Sigmoid colon (tissue), 7 donors: ENCODE results near the gene SPOPL. TPM values are rescaled to one million over a fixed set of nuclear protein-coding genes. Genes with fewer than 3 reads are reported as not detected.
"Not testable (repeated sequence)": the region's sequence is repeated elsewhere in the genome, so short reads cannot be mapped to it uniquely, and the experiment has no call there.

ENCODE experiments used
- DNase-seq: peaks from one replicate; pipeline ENCODE4 v3.0.0-alpha.2; 2019
- H3K27ac ChIP-seq, 4 donors: fragments of 200-600 bp; sonication (generic); one replicate each; pipeline ENCODE4 v1.5.1; 2016 to 2019; ENCODE audit warnings: mild to moderate bottlenecking in 1 of 4
- H3K27me3 ChIP-seq, 3 donors: fragments of 200-600 bp; sonication (generic); one replicate each; pipeline ENCODE4 v1.5.1; 2019; ENCODE audit warnings: mild to moderate bottlenecking in 1 of 3
- H3K36me3 ChIP-seq, 4 donors: fragments of 200-600 bp; sonication (generic); one replicate each; pipeline ENCODE4 v1.5.1; 2016 to 2019
- H3K4me1 ChIP-seq, 4 donors: fragments of 200-600 bp; sonication (generic); one replicate each; pipeline ENCODE4 v1.5.1; 2017 to 2019
- H3K4me3 ChIP-seq, 4 donors: fragments of 200-600 bp; sonication (generic); one replicate each; pipeline ENCODE4 v1.5.1; 2017 to 2019; ENCODE audit warnings: mild to moderate bottlenecking in 2 of 4, moderate library complexity in 1 of 4
- H3K9me3 ChIP-seq, 4 donors: fragments of 200-600 bp in 3 of 4; sonication (generic) in 3 of 4; one replicate each; pipeline versions ENCODE4 v1.5.1 to v1.6.1; 2013 to 2019
- EP300 ChIP-seq, 4 donors: sonication (generic); formaldehyde crosslinking; IDR thresholded peaks; one replicate each; pipeline ENCODE4 v1.6.1; 2017; ENCODE audit warnings: antibody characterized with exemption in 4 of 4
- POLR2A ChIP-seq, 2 donors: fragments of 450-650 bp; IDR thresholded peaks; one replicate each; pipeline ENCODE4 v1.6.1; 2016; ENCODE audit warnings: antibody characterized with exemption in 2 of 2, mild to moderate bottlenecking in 2 of 2, moderate library complexity in 2 of 2
- POLR2AphosphoS5 ChIP-seq, 4 donors: sonication (generic); formaldehyde crosslinking; IDR thresholded peaks; one replicate each; pipeline ENCODE4 v1.6.1; 2017; ENCODE audit warnings: antibody characterized with exemption in 4 of 4
- WGBS, 2 donors: extraction: QIAGEN DNeasy Blood & Tissue Kit; methylation state at CpG; one replicate each; pipeline ENCODE4 v1.1.7; 2013; 5-methylcytosine and 5-hydroxymethylcytosine counted together
- intact Hi-C: fragments of 100-400 bp; cut with DNase I; formaldehyde crosslinking; loops from one replicate; pipeline ENCODE4 v1.15.1; 2023
- polyA plus RNA-seq, 3 donors: library from polyadenylated mRNA; stranded (reverse); fragments of 200-250 nt; gene quantifications; one replicate each; pipeline ENCODE4 v1.2.3, GENCODE V29; 2013
- total RNA-seq, 4 donors: library from RNA; depleted of rRNA; stranded (reverse); fragments of >200 nt; gene quantifications; one replicate each; pipeline ENCODE4 v1.1.0, GENCODE V29; 2016
- TF ChIP-seq, protein P1 (sequence below), 4 experiments: fragments of 450-650 bp in 3 of 4; fragments of 200-600 bp in 1 of 4; IDR thresholded peaks; one replicate each; pipeline ENCODE4 v1.5.1; 2016 to 2019; ENCODE audit warnings: antibody characterized with exemption in 4 of 4, mild to moderate bottlenecking in 3 of 4, moderate library complexity in 2 of 4
- donor health status: healthy with polysubstance abuse.
- donor health status: Bipolar disorder and iron deficiency.
- donor health status: healthy.

Gene SPOPL
- total and polyA plus RNA-seq, 7 donors = 8.6 to 43.3 (median 29.1) TPM

DNA sequence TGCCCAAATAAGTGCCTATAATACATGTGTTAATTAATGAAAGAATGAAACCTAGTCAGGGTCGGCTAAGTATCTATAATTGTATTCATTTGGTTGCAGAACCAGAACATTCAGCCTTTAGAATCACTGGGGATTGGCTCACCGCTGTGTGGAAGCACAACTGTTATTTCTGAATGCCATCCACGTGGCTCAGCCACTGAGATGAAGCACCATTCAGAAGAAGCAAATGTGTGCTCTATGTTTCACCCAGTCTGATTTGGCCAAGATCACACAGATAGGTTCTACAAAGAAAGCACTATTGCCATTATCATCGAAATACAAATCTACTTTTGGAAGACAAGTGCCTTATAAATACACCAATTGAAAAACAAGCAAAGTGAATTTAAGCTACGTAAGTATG is 30.6 kb upstream of the SPOPL start:
- 92 to 94% methylated on average over 5 of the region's 5 CpGs for WGBS, 2 donors
- no peak overlapping the region for H3K4me3 ChIP-seq
- no peak for DNase-seq
- no peaks in the 10 kb centered on the region for H3K9me3 ChIP-seq
- no peak overlapping the region for H3K27ac ChIP-seq
- no peaks in the 10 kb centered on the region for H3K27me3 ChIP-seq
- H3K36me3 ChIP-seq = no peaks in the 10 kb centered on the region
- TF ChIP-seq POLR2A (IDR thresholded peaks at IDR 0.05) (no peak), EP300 (IDR thresholded peaks at IDR 0.05) (no peak), POLR2AphosphoS5 (IDR thresholded peaks at IDR 0.05) (no peak)
- TF ChIP-seq, protein P1, sequence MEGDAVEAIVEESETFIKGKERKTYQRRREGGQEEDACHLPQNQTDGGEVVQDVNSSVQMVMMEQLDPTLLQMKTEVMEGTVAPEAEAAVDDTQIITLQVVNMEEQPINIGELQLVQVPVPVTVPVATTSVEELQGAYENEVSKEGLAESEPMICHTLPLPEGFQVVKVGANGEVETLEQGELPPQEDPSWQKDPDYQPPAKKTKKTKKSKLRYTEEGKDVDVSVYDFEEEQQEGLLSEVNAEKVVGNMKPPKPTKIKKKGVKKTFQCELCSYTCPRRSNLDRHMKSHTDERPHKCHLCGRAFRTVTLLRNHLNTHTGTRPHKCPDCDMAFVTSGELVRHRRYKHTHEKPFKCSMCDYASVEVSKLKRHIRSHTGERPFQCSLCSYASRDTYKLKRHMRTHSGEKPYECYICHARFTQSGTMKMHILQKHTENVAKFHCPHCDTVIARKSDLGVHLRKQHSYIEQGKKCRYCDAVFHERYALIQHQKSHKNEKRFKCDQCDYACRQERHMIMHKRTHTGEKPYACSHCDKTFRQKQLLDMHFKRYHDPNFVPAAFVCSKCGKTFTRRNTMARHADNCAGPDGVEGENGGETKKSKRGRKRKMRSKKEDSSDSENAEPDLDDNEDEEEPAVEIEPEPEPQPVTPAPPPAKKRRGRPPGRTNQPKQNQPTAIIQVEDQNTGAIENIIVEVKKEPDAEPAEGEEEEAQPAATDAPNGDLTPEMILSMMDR (IDR thresholded peaks at IDR 0.05) = no peak
- H3K4me1 ChIP-seq = no peaks in the 10 kb centered on the region
- intact Hi-C loops = no loop called here

DNA sequence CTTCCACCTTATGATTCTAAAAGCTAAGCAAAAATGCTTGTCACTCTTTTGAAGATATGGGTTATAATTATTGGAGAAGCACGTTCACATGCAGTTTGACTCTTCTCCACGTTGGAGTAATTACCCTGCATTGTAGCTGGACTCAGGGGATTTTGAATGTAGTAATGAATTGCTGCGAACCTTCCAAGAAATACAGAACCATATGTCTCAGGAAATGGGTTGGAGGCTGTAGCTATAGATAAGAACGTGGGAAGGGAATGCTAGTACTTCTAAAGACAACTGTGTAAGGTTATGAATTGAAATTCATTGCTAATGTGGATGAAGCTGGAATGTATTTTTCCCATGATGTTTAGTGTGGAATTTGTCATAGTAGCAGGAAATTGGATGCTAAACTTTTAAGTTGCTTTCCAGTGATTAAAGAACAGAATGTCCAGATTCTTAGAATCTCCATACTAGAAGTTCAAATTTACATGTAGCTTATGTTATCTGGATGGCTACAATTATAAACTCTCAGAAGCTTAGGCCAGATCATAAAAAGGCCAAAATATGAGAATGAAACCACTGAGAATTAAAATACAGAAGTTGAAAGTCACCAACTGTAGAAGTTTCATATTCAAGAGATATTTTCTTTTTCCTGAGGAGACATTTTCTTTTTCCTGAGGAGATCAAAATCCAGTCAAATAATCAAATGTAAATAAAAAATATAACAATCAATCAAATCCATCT is 27.3 kb upstream of the SPOPL start:
- intact Hi-C loops = no loop called here
- H3K27me3 ChIP-seq = no peaks in the 10 kb centered on the region
- no peaks in the 10 kb centered on the region for H3K9me3 ChIP-seq
- no peak for DNase-seq
- WGBS, 2 donors = 64 to 81% methylated on average over 4 of the region's 4 CpGs
- no peaks in the 10 kb centered on the region for H3K36me3 ChIP-seq
- TF ChIP-seq POLR2AphosphoS5 (IDR thresholded peaks at IDR 0.05) (no peak), POLR2A (IDR thresholded peaks at IDR 0.05) (no peak), EP300 (IDR thresholded peaks at IDR 0.05) (no peak)
- TF ChIP-seq, protein P1 (IDR thresholded peaks at IDR 0.05) = no peak
- no peaks in the 10 kb centered on the region for H3K4me1 ChIP-seq
- no peak overlapping the region for H3K4me3 ChIP-seq
- no peak overlapping the region for H3K27ac ChIP-seq

GRCh38 chr2:138475277-138475776 is 26.2 kb upstream of the SPOPL start:
- TF ChIP-seq EP300 (IDR thresholded peaks at IDR 0.05) = no peak
- TF ChIP-seq POLR2A (IDR thresholded peaks at IDR 0.05) = no peak
- TF ChIP-seq, protein P1 (IDR thresholded peaks at IDR 0.05) = no peak
- no peak for TF ChIP-seq POLR2AphosphoS5 (IDR thresholded peaks at IDR 0.05)
- Histone ChIP-seq H3K9me3 (no peaks in the 10 kb centered on the region), H3K4me1 (no peaks in the 10 kb centered on the region), H3K4me3 (no peak overlapping the region), H3K27me3 (no peaks in the 10 kb centered on the region), H3K36me3 (no peaks in the 10 kb centered on the region), H3K27ac (no peak overlapping the region)
- intact Hi-C loops = no loop called here
- WGBS, 2 donors = 38 to 57% methylated on average over 4 of the region's 4 CpGs
- DNase-seq = no peak

DNA sequence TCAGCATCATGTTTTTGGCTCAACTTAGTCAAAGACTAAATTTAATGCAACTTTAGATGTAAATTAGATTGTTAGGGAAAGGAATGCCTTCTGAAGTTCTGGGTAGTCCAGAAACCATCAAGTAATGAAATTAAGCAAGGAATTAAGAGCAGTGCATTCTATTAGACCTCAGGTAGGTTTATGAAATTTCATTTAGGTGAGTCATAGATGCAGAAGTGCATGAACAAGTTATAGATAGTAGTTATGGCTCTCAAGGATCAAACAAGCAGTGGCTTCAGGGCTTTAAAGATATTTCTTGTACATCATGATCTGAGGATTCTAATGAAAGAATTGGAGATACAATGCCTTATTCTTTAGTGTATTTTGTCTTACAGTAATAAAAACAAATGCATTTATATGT is 25.4 kb upstream of the SPOPL start:
- intact Hi-C loops = no loop called here
- Histone ChIP-seq H3K27me3 (no peaks in the 10 kb centered on the region), H3K9me3 (no peaks in the 10 kb centered on the region), H3K4me1 (no peaks in the 10 kb centered on the region), H3K27ac (no peak overlapping the region), H3K4me3 (no peak overlapping the region), H3K36me3 (no peaks in the 10 kb centered on the region)
- DNase-seq = no peak
- TF ChIP-seq, protein P1 (IDR thresholded peaks at IDR 0.05) = no peak
- TF ChIP-seq POLR2AphosphoS5 (IDR thresholded peaks at IDR 0.05) (no peak), EP300 (IDR thresholded peaks at IDR 0.05) (no peak), POLR2A (IDR thresholded peaks at IDR 0.05) (no peak)

GRCh38 chr2:138476940-138477339 is 24.6 kb upstream of the SPOPL start:
- H3K27me3 ChIP-seq = no peaks in the 10 kb centered on the region
- WGBS, 2 donors = 95% methylated on average over 4 of the region's 4 CpGs
- no peaks in the 10 kb centered on the region for H3K4me1 ChIP-seq
- H3K9me3 ChIP-seq = no peaks in the 10 kb centered on the region
- no peaks in the 10 kb centered on the region for H3K36me3 ChIP-seq
- TF ChIP-seq EP300 (IDR thresholded peaks at IDR 0.05) = no peak
- DNase-seq = no peak
- H3K4me3 ChIP-seq = no peak overlapping the region
- no peak overlapping the region for H3K27ac ChIP-seq
- intact Hi-C loops = no loop called here

- H3K27me3 ChIP-seq, H3K36me3 ChIP-seq, intact Hi-C loops, DNase-seq, H3K4me3 ChIP-seq, H3K9me3 ChIP-seq, H3K4me1 ChIP-seq, H3K27ac ChIP-seq: not testable (repeated sequence)
Measured at GRCh38 chr2:138482796-138483195, 18.8 kb upstream of the SPOPL start.
